H1 (cell line): Measurements from ENCODE around the gene MBNL3. TPM values are rescaled to one million over a fixed set of nuclear protein-coding genes. Genes with fewer than 3 reads are reported as not detected.

Source experiments
- CTCF ChIA-PET: fragments of 300-600 bp; sonication (Branson Sonifier 250); formaldehyde crosslinking; loops from one replicate; lab custom pipeline; 2021; ENCODE audit not compliant: partially characterized antibody; lab: Charles Lee
- POLR2A ChIA-PET: fragments of 300-600 bp; sonication (Branson Sonifier 250); formaldehyde crosslinking; loops from one replicate; lab custom pipeline; 2021; ENCODE audit warnings: inconsistent platforms; ENCODE audit not compliant: partially characterized antibody; lab: Charles Lee
- DNase-seq, 2 experiments: peaks; one replicate each; pipeline versions ENCODE4 v3.0.0 to v3.0.0-alpha.2; 2010 to 2022; ENCODE audit warnings: low spot score in 2 of 2, low read depth in 1 of 2, mixed read lengths in 1 of 2
- FAIRE-seq: peaks from 2 replicates; lab custom pipeline; 2011; peaks lifted over from hg19 to GRCh38; lab: Jason Lieb, UNC
- H2AFZ ChIP-seq: 2 replicates; pipeline ENCODE4 v1.8.1; 2012; ENCODE audit warnings: low read length, inconsistent platforms
- H2AK5ac ChIP-seq: 2 replicates; pipeline ENCODE4 v1.6.1; 2013; ENCODE audit warnings: low read depth, low read length
- H2BK120ac ChIP-seq: replicated peaks from 2 replicates; pipeline ENCODE3; 2013; ENCODE audit warnings: low read depth, low read length, inconsistent platforms
- H2BK12ac ChIP-seq: 2 replicates; pipeline ENCODE4 v1.6.1; 2013; ENCODE audit warnings: low read depth, low read length
- H2BK15ac ChIP-seq: 2 replicates; pipeline ENCODE4 v1.6.1; 2013; ENCODE audit warnings: low read length
- H2BK20ac ChIP-seq: 2 replicates; pipeline ENCODE4 v1.6.1; 2013; ENCODE audit warnings: low read length
- H2BK5ac ChIP-seq: 2 replicates; pipeline ENCODE4 v1.6.1; 2013; ENCODE audit warnings: low read depth, low read length
- H3K14ac ChIP-seq: 2 replicates; pipeline ENCODE4 v1.6.1; 2013; ENCODE audit warnings: inconsistent platforms; ENCODE audit not compliant: insufficient read length
- H3K18ac ChIP-seq: 2 replicates; pipeline ENCODE4 v1.6.1; 2013; ENCODE audit warnings: low read length; ENCODE audit errors: extremely low read depth
- H3K23ac ChIP-seq: 2 replicates; pipeline ENCODE4 v1.6.1; 2013; ENCODE audit warnings: inconsistent platforms; ENCODE audit not compliant: insufficient read length
- H3K23me2 ChIP-seq: 2 replicates; pipeline ENCODE4 v1.6.1; 2013; ENCODE audit warnings: low read depth, low read length
- H3K27ac ChIP-seq: 2 replicates; pipeline ENCODE4 v1.6.1; 2011; ENCODE audit warnings: low read depth, low read length, inconsistent platforms
- H3K27me3 ChIP-seq, 4 experiments: replicated peaks in 1 of 4; 1 replicate in 1 of 4; 2 replicates in 3 of 4; pipeline versions ENCODE4 v1.6.1 to v1.8.1; 2011 to 2013; ENCODE audit warnings: low read length in 3 of 4, mild to moderate bottlenecking in 3 of 4, inconsistent platforms in 2 of 4, mixed read lengths in 2 of 4, moderate library complexity in 1 of 4; ENCODE audit not compliant: control insufficient read depth in 3 of 4, insufficient read depth in 3 of 4; ENCODE audit errors: extremely low read depth in 1 of 4
- H3K36me3 ChIP-seq, 4 experiments: 2 replicates each; pipeline versions ENCODE4 v1.6.1 to v1.8.1; 2011 to 2013; ENCODE audit warnings: mild to moderate bottlenecking in 4 of 4, low read length in 3 of 4, moderate library complexity in 2 of 4, control low read depth in 1 of 4, inconsistent platforms in 1 of 4; ENCODE audit not compliant: insufficient read depth in 4 of 4, control insufficient read depth in 2 of 4
- H3K4ac ChIP-seq: replicated peaks from 2 replicates; pipeline ENCODE3; 2013; ENCODE audit warnings: low read length, low read depth, mixed read lengths, inconsistent platforms; ENCODE audit not compliant: insufficient read length
- H3K4me1 ChIP-seq, 4 experiments: replicated peaks in 1 of 4; 1 replicate in 1 of 4; 2 replicates in 3 of 4; pipeline versions ENCODE4 v1.6.1 to v1.8.1; 2011 to 2013; ENCODE audit warnings: low read length in 3 of 4, inconsistent platforms in 2 of 4, mixed read lengths in 1 of 4; ENCODE audit not compliant: insufficient read depth in 4 of 4, control insufficient read depth in 3 of 4
- H3K4me2 ChIP-seq, 2 experiments: 2 replicates each; pipeline versions ENCODE4 v1.6.1 to v1.8.1; 2011 to 2013; ENCODE audit warnings: low read depth in 2 of 2, low read length in 2 of 2, control low read depth in 1 of 2, inconsistent platforms in 1 of 2, mild to moderate bottlenecking in 1 of 2; ENCODE audit not compliant: insufficient read depth in 1 of 2
- H3K4me3 ChIP-seq, 4 experiments: fragments of 200-600, 300-600 bp in 1 of 4; sonication (generic), shearing (Covaris generic), sonication (Bioruptor Twin) in 1 of 4; 2 replicates each; pipeline versions ENCODE4 v1.5.1 to v1.8.1; 2011 to 2016; ENCODE audit warnings: low read length in 4 of 4, low read depth in 3 of 4, control low read depth in 2 of 4, inconsistent platforms in 2 of 4, mild to moderate bottlenecking in 2 of 4, mixed read lengths in 1 of 4, moderate library complexity in 1 of 4; ENCODE audit not compliant: insufficient read depth in 2 of 4; ENCODE audit errors: extremely low read depth in 1 of 4
- H3K56ac ChIP-seq: replicated peaks from 2 replicates; pipeline ENCODE3; 2013; ENCODE audit warnings: low read depth, mild to moderate bottlenecking, mixed read lengths, low read length, inconsistent platforms; ENCODE audit not compliant: insufficient read length
- H3K79me1 ChIP-seq: 2 replicates; pipeline ENCODE4 v1.6.1; 2013; ENCODE audit warnings: low read depth, low read length, control low read depth
- H3K79me2 ChIP-seq, 2 experiments: 2 replicates each; pipeline versions ENCODE4 v1.6.1 to v1.8.1; 2012 to 2013; ENCODE audit warnings: low read length in 2 of 2, mild to moderate bottlenecking in 2 of 2, inconsistent platforms in 1 of 2; ENCODE audit not compliant: insufficient read depth in 2 of 2, control insufficient read depth in 1 of 2
- H3K9ac ChIP-seq, 4 experiments: replicated peaks in 1 of 4; 1 replicate in 1 of 4; 2 replicates in 3 of 4; pipeline versions ENCODE4 v1.6.1 to v1.8.1; 2011 to 2013; ENCODE audit warnings: low read depth in 3 of 4, low read length in 3 of 4, control low read depth in 2 of 4, mild to moderate bottlenecking in 2 of 4, moderate library complexity in 2 of 4, inconsistent platforms in 1 of 4; ENCODE audit errors: extremely low read depth in 1 of 4
- H3K9me3 ChIP-seq, 2 experiments: 2 replicates each; pipeline versions ENCODE4 v1.6.1 to v1.8.1; 2012 to 2013; ENCODE audit warnings: mild to moderate bottlenecking in 2 of 2, moderate library complexity in 2 of 2, control low read depth in 1 of 2, inconsistent platforms in 1 of 2, low read depth in 1 of 2, low read length in 1 of 2, mixed read lengths in 1 of 2; ENCODE audit not compliant: insufficient read depth in 2 of 2
- H4K20me1 ChIP-seq, 2 experiments: replicated peaks in 1 of 2; 2 replicates each; pipeline versions ENCODE3 to v1.8.1; 2011 to 2013; ENCODE audit warnings: inconsistent platforms in 2 of 2, low read length in 2 of 2, mild to moderate bottlenecking in 1 of 2; ENCODE audit not compliant: insufficient read depth in 2 of 2, control insufficient read depth in 1 of 2
- H4K5ac ChIP-seq: 2 replicates; pipeline ENCODE4 v1.6.1; 2013; ENCODE audit warnings: low read length, low read depth, mixed read lengths, inconsistent platforms; ENCODE audit not compliant: insufficient read length
- H4K8ac ChIP-seq: 2 replicates; pipeline ENCODE4 v1.8.0; 2013; ENCODE audit warnings: mild to moderate bottlenecking, moderate library complexity, low read length, inconsistent platforms; ENCODE audit not compliant: insufficient read depth; ENCODE audit errors: extremely low read depth
- H4K91ac ChIP-seq: replicated peaks from 2 replicates; pipeline ENCODE3; 2013; ENCODE audit warnings: low read length, mixed read lengths, inconsistent platforms; ENCODE audit not compliant: insufficient read length
- BRCA1 ChIP-seq: IDR thresholded peaks from 2 replicates; pipeline ENCODE4 v1.6.1; 2012; ENCODE audit warnings: low read depth, low read length, improper control_type of control experiment
- CHD2 ChIP-seq: IDR thresholded peaks from 2 replicates; pipeline ENCODE4 v1.6.1; 2012; ENCODE audit warnings: low read length, improper control_type of control experiment
- HDAC2 ChIP-seq, 2 experiments: fragments of 300-600 bp in 1 of 2; sonication (generic) in 1 of 2; IDR thresholded peaks; 2 replicates each; pipeline ENCODE4 v1.6.1; 2011 to 2012; ENCODE audit warnings: low read depth in 2 of 2, low read length in 2 of 2, mild to moderate bottlenecking in 2 of 2, moderate library complexity in 2 of 2, borderline replicate concordance in 1 of 2, inconsistent platforms in 1 of 2
- HDAC6 ChIP-seq: IDR thresholded peaks from one replicate; pipeline ENCODE4 v1.7.1; 2012; ENCODE audit warnings: low read depth, mild to moderate bottlenecking, inconsistent platforms, low read length, moderate library complexity
- KDM4A ChIP-seq: IDR thresholded peaks from one replicate; pipeline ENCODE4 v1.7.1; 2012; ENCODE audit warnings: low read depth, mild to moderate bottlenecking, moderate library complexity, low read length, inconsistent platforms; ENCODE audit not compliant: severe bottlenecking
- MAFK ChIP-seq: IDR thresholded peaks from 2 replicates; pipeline ENCODE4 v1.6.1; 2012; ENCODE audit warnings: low read depth, mild to moderate bottlenecking, improper control_type of control experiment, low read length
- POLR2A ChIP-seq, 2 experiments: IDR thresholded peaks; 1 replicate in 1 of 2; 2 replicates in 1 of 2; pipeline ENCODE4 v1.6.1; 2011; ENCODE audit warnings: low read depth in 2 of 2, low read length in 2 of 2, mild to moderate bottlenecking in 2 of 2; ENCODE audit errors: control extremely low read depth in 1 of 2
- POLR2AphosphoS5 ChIP-seq: IDR thresholded peaks from 2 replicates; pipeline ENCODE4 v1.6.1; 2011; ENCODE audit warnings: low read depth, low read length
- RAD21 ChIP-seq, 2 experiments: IDR thresholded peaks in 1 of 2; conservative IDR thresholded peaks in 1 of 2; 2 replicates each; pipeline ENCODE4 v1.6.1; 2011; ENCODE audit warnings: low read depth in 2 of 2, low read length in 2 of 2, improper control_type of control experiment in 1 of 2, inconsistent platforms in 1 of 2, mild to moderate bottlenecking in 1 of 2, moderate library complexity in 1 of 2
- SAP30 ChIP-seq: fragments of 300-600 bp; sonication (generic); IDR thresholded peaks from 2 replicates; pipeline ENCODE4 v1.7.1; 2012; ENCODE audit warnings: low read length, moderate library complexity, mild to moderate bottlenecking, inconsistent platforms; ENCODE audit not compliant: insufficient read depth, insufficient replicate concordance
- SRF ChIP-seq: IDR thresholded peaks from 2 replicates; pipeline ENCODE4 v1.6.1; 2011; ENCODE audit warnings: mild to moderate bottlenecking, low read depth, low read length, moderate library complexity
- TAF1 ChIP-seq: IDR thresholded peaks from 2 replicates; pipeline ENCODE4 v1.6.1; 2011; ENCODE audit warnings: mild to moderate bottlenecking, low read depth, low read length
- TAF7 ChIP-seq: optimal IDR thresholded peaks from 2 replicates; pipeline ENCODE3; 2011; ENCODE audit warnings: low read depth, mild to moderate bottlenecking, inconsistent platforms, low read length, moderate library complexity, borderline replicate concordance
- WGBS, 2 experiments: shearing (Covaris generic) in 1 of 2; methylation state at CpG; one replicate each; pipeline versions ENCODE4 v1.1.6 to v1.1.7; 2013 to 2015; ENCODE audit warnings: low lambda C conversion rate in 2 of 2, mixed read lengths in 2 of 2, inconsistent platforms in 1 of 2, low coverage in 1 of 2, missing lambda C conversion rate in 1 of 2; ENCODE audit not compliant: insufficient replicate concordance in 2 of 2, insufficient coverage in 1 of 2, insufficient read length in 1 of 2; ENCODE audit errors: extremely low coverage in 1 of 2, missing lambda C conversion rate in 1 of 2; 5-methylcytosine and 5-hydroxymethylcytosine counted together
- polyA plus RNA-seq, 7 experiments: library from polyadenylated mRNA; depleted of rRNA in 3 of 7; stranded (reverse) in 5 of 7; unstranded in 2 of 7; fragments of >200 nt in 5 of 7; fragments of 200-250 nt in 2 of 7; gene quantifications; 1 replicate in 5 of 7; 2 replicates in 1 of 7; 4 replicates in 1 of 7; pipeline versions ENCODE4 v1.2.1 to v1.2.3, GENCODE V29; 2011 to 2013; ENCODE audit warnings: missing spikeins in 2 of 7, mixed read lengths in 2 of 7
- total RNA-seq: library from RNA; stranded (reverse); fragmentation: NEBNext Ultra II Directional; extraction: Animal tissue kit (Norgen Biotek cat#: 25700); gene quantifications from 2 replicates; pipeline ENCODE4 v1.2.1, GENCODE V29; 2021

Gene MBNL3
- total and polyA plus RNA-seq, 2 of the 8 experiments (the other 6 are each of a cell fraction or from before 2014, with no cell fraction given): 3.5 to 4.3 TPM

DNA sequence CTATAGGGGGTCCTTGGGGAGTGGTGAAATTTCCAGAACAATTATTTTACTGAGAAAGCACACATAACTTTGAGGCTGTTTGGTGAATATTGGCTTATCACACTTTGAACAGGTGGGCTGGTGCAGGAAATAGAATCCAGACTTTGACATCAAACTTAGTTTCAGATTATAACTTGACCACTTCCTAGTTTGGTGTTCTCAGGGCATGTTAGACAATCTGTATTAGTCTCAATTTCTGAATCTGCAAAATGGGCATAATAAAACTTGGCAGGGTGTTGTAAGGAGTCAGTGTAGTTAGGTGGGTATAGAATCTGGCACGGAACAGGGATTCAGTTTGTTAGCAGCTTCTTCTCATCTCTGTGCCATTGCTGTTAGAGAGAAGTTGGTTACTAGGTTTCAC lies 43.3 kb upstream of the MBNL3 start:
- H3K27me3 ChIP-seq: no peaks in the 10 kb centered on the region
- no peak overlapping the region for H3K4me3 ChIP-seq
- H3K9me3 ChIP-seq: no peaks in the 10 kb centered on the region
- no peaks in the 10 kb centered on the region for H4K20me1 ChIP-seq
- H3K23ac ChIP-seq: no peak overlapping the region
- H3K4me2 ChIP-seq: no peak overlapping the region
- H4K5ac ChIP-seq: no peak overlapping the region
- H3K23me2 ChIP-seq: no peaks in the 10 kb centered on the region
- H3K56ac ChIP-seq: no peak overlapping the region
- no peak overlapping the region for H2BK120ac ChIP-seq
- no peak overlapping the region for H2AK5ac ChIP-seq
- CTCF ChIA-PET: no interaction called here
- H3K36me3 ChIP-seq: no peaks in the 10 kb centered on the region
- H3K14ac ChIP-seq: no peak overlapping the region
- H3K9ac ChIP-seq: no peak overlapping the region
- no peak overlapping the region for H2BK15ac ChIP-seq
- H2BK20ac ChIP-seq: no peak overlapping the region
- H3K4me1 ChIP-seq: no peaks in the 10 kb centered on the region
- H3K27ac ChIP-seq: no peak overlapping the region
- POLR2A ChIA-PET: no interaction called here
- no peaks in the 10 kb centered on the region for H3K79me1 ChIP-seq
- WGBS, 2 experiments: 78% methylated on average over 1 of the region's 1 CpG; no CpG with 5 or more reads in 1 of the 2 experiments
- no peak overlapping the region for H4K8ac ChIP-seq
- no peak for TF ChIP-seq HDAC6
- no peak for TF ChIP-seq SRF
- no peak for TF ChIP-seq KDM4A
- TF ChIP-seq RAD21 (IDR thresholded peaks at IDR 0.05 in 1 of 2, conservative IDR thresholded peaks at IDR 0.05 in 1 of 2; ENCODE audit: low read depth in 2 of 2, low read length in 2 of 2): no peak
- TF ChIP-seq TAF7: no peak
- no peak for TF ChIP-seq CHD2
- TF ChIP-seq POLR2A (IDR thresholded peaks at IDR 0.05; ENCODE audit: control extremely low read depth in 1 of 2, low read depth in 2 of 2, low read length in 2 of 2): no peak
- no peak for TF ChIP-seq HDAC2 (IDR thresholded peaks at IDR 0.05; ENCODE audit: borderline replicate concordance in 1 of 2, low read depth in 2 of 2, low read length in 2 of 2)
- TF ChIP-seq TAF1: no peak
- no peak for TF ChIP-seq POLR2AphosphoS5
- TF ChIP-seq BRCA1: no peak
- TF ChIP-seq SAP30: no peak
- TF ChIP-seq MAFK: no peak
- no peak for DNase-seq
- no peak overlapping the region for H2AFZ ChIP-seq
- no peak overlapping the region for H3K18ac ChIP-seq
- no peak overlapping the region for H2BK12ac ChIP-seq
- H2BK5ac ChIP-seq: no peak overlapping the region
- H3K4ac ChIP-seq: no peak overlapping the region
- no peak for FAIRE-seq
- no peak overlapping the region for H4K91ac ChIP-seq
- H3K79me2 ChIP-seq: no peaks in the 10 kb centered on the region
